GM18873 (cell line): ENCODE results near the gene CHTF18.
"Not testable (repeated sequence)": the region's sequence is repeated elsewhere in the genome, so short reads cannot be mapped to it uniquely, and the experiment has no call there.

Experiments used
- ATAC-seq: cut with Tn5 transposase; IDR thresholded peaks from one replicate; pipeline ENCODE4 v1.9.1; 2021; ENCODE audit warnings: mild to moderate bottlenecking, moderate library complexity, moderate number of reproducible peaks; ENCODE audit not compliant: unreplicated experiment, low FRiP score

Gene CHTF18

GRCh38 chr16:822909-823297, 34.5 kb downstream of the CHTF18 start:
- ATAC-seq, result no peak

GRCh38 chr16:824194-824593, 35.8 kb downstream of the CHTF18 start:
- no peak for ATAC-seq

GRCh38 chr16:824601-825000, 36.2 kb downstream of the CHTF18 start:
- ATAC-seq, result no peak

- ATAC-seq, result no peak
Observed at GRCh38 chr16:825341-826061, 37.1 kb downstream of the CHTF18 start.

- no peak for ATAC-seq
Observed at GRCh38 chr16:827513-827912, 39.1 kb downstream of the CHTF18 start.

GRCh38 chr16:828891-829290, 40.5 kb downstream of the CHTF18 start:
- ATAC-seq, result no peak

- no peak for ATAC-seq
Observed at GRCh38 chr16:830107-830870, 41.9 kb downstream of the CHTF18 start.

- no peak for ATAC-seq
Observed at GRCh38 chr16:830871-831570, 42.6 kb downstream of the CHTF18 start.

- ATAC-seq, result no peak
Observed at GRCh38 chr16:831571-832413, 43.4 kb downstream of the CHTF18 start.

- ATAC-seq, result no peak
Observed at GRCh38 chr16:832652-833336, 44.4 kb downstream of the CHTF18 start.

- no peak for ATAC-seq
Observed at GRCh38 chr16:833411-833810, 45.0 kb downstream of the CHTF18 start.

- ATAC-seq, result no peak
Observed at GRCh38 chr16:835373-835772, 47.0 kb downstream of the CHTF18 start.

- no peak for ATAC-seq
Observed at GRCh38 chr16:836221-836620, 47.8 kb downstream of the CHTF18 start.

- ATAC-seq, result not testable (repeated sequence)
Observed at GRCh38 chr16:836822-837221, 48.4 kb downstream of the CHTF18 start.

GRCh38 chr16:838741-839140, 50.3 kb downstream of the CHTF18 start:
- no peak for ATAC-seq

- ATAC-seq, result no peak
Observed at GRCh38 chr16:839643-840408, 51.4 kb downstream of the CHTF18 start.

GRCh38 chr16:840561-841454, 52.4 kb downstream of the CHTF18 start:
- no peak for ATAC-seq

GRCh38 chr16:841455-842060, 53.1 kb downstream of the CHTF18 start:
- ATAC-seq, result no peak
